Endothelial cell of umbilical vein (primary cell): ENCODE results near the gene SNX24. TPM values are rescaled to one million over a fixed set of nuclear protein-coding genes. Genes with fewer than 3 reads are reported as not detected.

ENCODE experiments used
- BruUV-seq: library from RNA; stranded (reverse); fragments of 400-500 nt; replicated peaks from 2 replicates; lab custom pipeline; 2021; lab: Mats Ljungman, UMichigan
- CTCF ChIA-PET: fragments of 300-600, 350-600 bp; sonication (Branson Sonifier 250); formaldehyde crosslinking; loops from one replicate; lab custom pipeline; 2021; ENCODE audit warnings: antibody characterized with exemption, inconsistent platforms; lab: Charles Lee
- POLR2A ChIA-PET: fragments of 300-600, 350-600 bp; sonication (Branson Sonifier 250); formaldehyde crosslinking; loops from one replicate; lab custom pipeline; 2021; ENCODE audit warnings: antibody characterized with exemption, inconsistent platforms; lab: Charles Lee
- DNase-seq: peaks from one replicate; pipeline ENCODE4 v3.0.0-alpha.2; 2011; ENCODE audit warnings: low read depth, low spot score
- FAIRE-seq: peaks from 2 replicates; lab custom pipeline; 2011; peaks lifted over from hg19 to GRCh38; lab: Jason Lieb, UNC
- H2AFZ ChIP-seq: 2 replicates; pipeline ENCODE4 v1.6.0; 2012; ENCODE audit warnings: low read depth, low read length, control low read depth, inconsistent platforms
- H3K27ac ChIP-seq: 2 replicates; pipeline ENCODE4 v1.5.1; 2011; ENCODE audit warnings: low read depth, mild to moderate bottlenecking, control low read depth, low read length, moderate library complexity; ENCODE audit not compliant: insufficient read depth
- H3K27me3 ChIP-seq, 2 experiments: 2 replicates each; pipeline versions ENCODE4 v1.6.0 to v1.6.1; 2011; ENCODE audit warnings: low read length in 2 of 2, mixed read lengths in 1 of 2; ENCODE audit not compliant: control insufficient read depth in 2 of 2, insufficient read depth in 2 of 2
- H3K36me3 ChIP-seq, 2 experiments: 2 replicates in 1 of 2; 3 replicates in 1 of 2; pipeline ENCODE4 v1.5.1; 2011; ENCODE audit warnings: low read length in 2 of 2, mild to moderate bottlenecking in 1 of 2, moderate library complexity in 1 of 2; ENCODE audit not compliant: control insufficient read depth in 2 of 2, insufficient read depth in 2 of 2; ENCODE audit errors: extremely low read depth in 1 of 2
- H3K4me1 ChIP-seq: 3 replicates; pipeline ENCODE4 v1.5.1; 2011; ENCODE audit warnings: mild to moderate bottlenecking, low read length; ENCODE audit not compliant: control insufficient read depth, insufficient read depth; ENCODE audit errors: extremely low read depth
- H3K4me2 ChIP-seq: 2 replicates; pipeline ENCODE4 v1.6.1; 2011; ENCODE audit warnings: low read length, control low read depth, mixed read lengths; ENCODE audit not compliant: insufficient read depth
- H3K4me3 ChIP-seq, 3 experiments: fragments of 200-600 bp in 1 of 3; sonication (generic), shearing (Covaris generic) in 1 of 3; replicated peaks in 1 of 3; 2 replicates each; pipeline ENCODE4 v1.5.1; 2011 to 2016; ENCODE audit warnings: control low read depth in 3 of 3, low read length in 3 of 3, mild to moderate bottlenecking in 2 of 3, inconsistent platforms in 1 of 3, low read depth in 1 of 3, moderate library complexity in 1 of 3; ENCODE audit not compliant: insufficient read depth in 1 of 3
- H3K79me2 ChIP-seq: 2 replicates; pipeline ENCODE4 v1.6.0; 2012; ENCODE audit warnings: low read length, inconsistent platforms; ENCODE audit not compliant: control insufficient read depth, insufficient read depth
- H3K9ac ChIP-seq: replicated peaks from 2 replicates; pipeline ENCODE3; 2011; ENCODE audit warnings: low read length, control low read depth; ENCODE audit not compliant: insufficient read depth; ENCODE audit errors: extremely low read depth
- H3K9me1 ChIP-seq: replicated peaks from 3 replicates; pipeline ENCODE4 v1.6.0; 2011; ENCODE audit warnings: mild to moderate bottlenecking, low read length; ENCODE audit not compliant: control insufficient read depth, insufficient read depth; ENCODE audit errors: extremely low read depth
- H3K9me3 ChIP-seq: replicated peaks from 2 replicates; pipeline ENCODE4 v1.5.1; 2012; ENCODE audit warnings: low read length, inconsistent platforms; ENCODE audit not compliant: control insufficient read depth, insufficient read depth
- H4K20me1 ChIP-seq: replicated peaks from 2 replicates; pipeline ENCODE3; 2011; ENCODE audit warnings: mild to moderate bottlenecking, low read length; ENCODE audit not compliant: control insufficient read depth, insufficient read depth; ENCODE audit errors: extremely low read depth
- CTCF ChIP-seq, 2 donors: IDR thresholded peaks; 1 replicate in 1 of 2; 2 replicates in 1 of 2; pipeline ENCODE4 v1.5.1; 2011; ENCODE audit warnings: low read length in 2 of 2, mild to moderate bottlenecking in 2 of 2, moderate library complexity in 2 of 2, control low read depth in 1 of 2, inconsistent platforms in 1 of 2, low read depth in 1 of 2; ENCODE audit not compliant: insufficient read depth in 1 of 2; ENCODE audit errors: extremely low read depth in 1 of 2
- EZH2 ChIP-seq: IDR thresholded peaks from 2 replicates; pipeline ENCODE4 v1.6.1; 2012; ENCODE audit warnings: borderline replicate concordance, low read depth, mild to moderate bottlenecking, moderate library complexity, low read length, inconsistent platforms; ENCODE audit not compliant: severe bottlenecking
- FOS ChIP-seq: IDR thresholded peaks from 2 replicates; pipeline ENCODE4 v1.6.1; 2011; ENCODE audit warnings: mild to moderate bottlenecking, low read length, moderate library complexity, borderline replicate concordance; ENCODE audit not compliant: insufficient read depth
- GATA2 ChIP-seq: IDR thresholded peaks from 2 replicates; pipeline ENCODE4 v1.7.0; 2011; ENCODE audit warnings: low read depth, mild to moderate bottlenecking, moderate library complexity, mixed read lengths, low read length; ENCODE audit not compliant: insufficient read length, insufficient read depth
- JUN ChIP-seq: IDR thresholded peaks from 2 replicates; pipeline ENCODE4 v1.6.1; 2011; ENCODE audit warnings: borderline replicate concordance, low read depth; ENCODE audit not compliant: insufficient read length, insufficient read depth
- MAX ChIP-seq: IDR thresholded peaks from 2 replicates; pipeline ENCODE4 v1.6.1; 2011; ENCODE audit not compliant: insufficient read depth, insufficient read length
- MYC ChIP-seq: IDR thresholded peaks from one replicate; pipeline ENCODE4 v1.6.1; 2011; ENCODE audit warnings: mild to moderate bottlenecking, low read depth, low read length
- POLR2A ChIP-seq: IDR thresholded peaks from 2 replicates; pipeline ENCODE4 v1.6.1; 2012; ENCODE audit warnings: low read depth, mild to moderate bottlenecking, control low read depth, low read length
- POLR2AphosphoS5 ChIP-seq: IDR thresholded peaks from 2 replicates; pipeline ENCODE4 v1.6.1; 2012; ENCODE audit warnings: low read depth, mild to moderate bottlenecking, control low read depth, low read length, moderate library complexity; ENCODE audit not compliant: insufficient read depth
- dilution Hi-C: fragments of 300-500 bp; cut with MboI; formaldehyde crosslinking; loops from one replicate; pipeline ENCODE4 v1.15.0; 2019; ENCODE audit warnings: low sequenced_read_pairs; ENCODE audit not compliant: extremely low pct_ligation_motif_present
- intact Hi-C: fragments of 100-400 bp; cut with micrococcal nuclease; formaldehyde crosslinking; loops from one replicate; pipeline ENCODE4 v1.10.0; 2022
- polyA plus RNA-seq, 4 experiments: library from polyadenylated mRNA; depleted of rRNA in 3 of 4; stranded (reverse) in 3 of 4; unstranded in 1 of 4; fragments of >200 nt; gene quantifications; 2 replicates each; pipeline versions ENCODE4 v1.2.1 to v1.2.3, GENCODE V29; 2011 to 2012; ENCODE audit warnings: missing spikeins in 1 of 4
- total RNA-seq: library from RNA; stranded (reverse); gene quantifications from 2 replicates; pipeline ENCODE4 v1.2.3, GENCODE V29; 2021

SNX24 gene
- total and polyA plus RNA-seq, 2 donors (not counting 3 experiments of a cell fraction or from before 2014, with no cell fraction given), result 2.9 to 14.9 TPM

- ChIA-PET CTCF (no interaction called here), POLR2A (no interaction called here)
- intact Hi-C loops (no loop called here), dilution Hi-C loops (no loop called here)
- Histone ChIP-seq H3K79me2 (no peaks in the 10 kb centered on the region), H3K9me1 (no peaks in the 10 kb centered on the region), H3K27me3 (no peaks in the 10 kb centered on the region), H3K4me1 (no peaks in the 10 kb centered on the region), H3K4me3 (no peak overlapping the region), H3K27ac (no peak overlapping the region), H3K4me2 (no peak overlapping the region), H4K20me1 (no peaks in the 10 kb centered on the region), H3K36me3 (no peaks in the 10 kb centered on the region), H2AFZ (no peak overlapping the region), H3K9ac (no peak overlapping the region), H3K9me3 (no peaks in the 10 kb centered on the region)
- no TSS peak for BruUV-seq
- no peak for FAIRE-seq
- DNase-seq, result no peak
- TF ChIP-seq GATA2 (no peak), MAX (no peak), FOS (no peak), JUN (no peak), EZH2 (no peak), POLR2A (no peak), POLR2AphosphoS5 (no peak), MYC (no peak), CTCF (IDR thresholded peaks at IDR 0.05; ENCODE audit: extremely low read depth in 1 of 2, insufficient read depth in 1 of 2, low read depth in 1 of 2, low read length in 2 of 2) (no peak)
Measured at GRCh38 chr5:122871661-122872060, 26.2 kb downstream of the SNX24 start.
